Chondrocyte (in vitro differentiated cells): ENCODE data around the gene MICALL2. TPM values are rescaled to one million over a fixed set of nuclear protein-coding genes. Genes with fewer than 3 reads are reported as not detected.

Experiments used
- DNase-seq: peaks from one replicate; pipeline ENCODE4 v3.0.0; 2021; ENCODE audit warnings: mixed read lengths, low spot score
- H3K27ac Mint-ChIP-seq: one replicate; pipeline ENCODE4 v1.8.0; 2021; ENCODE audit warnings: mild to moderate bottlenecking, moderate library complexity, mixed read lengths; ENCODE audit not compliant: unreplicated experiment
- H3K27me3 Mint-ChIP-seq: 2 replicates; pipeline ENCODE4 v1.8.0; 2021; ENCODE audit warnings: low read depth, mixed read lengths
- H3K36me3 Mint-ChIP-seq: 2 replicates; pipeline ENCODE4 v1.8.0; 2021; ENCODE audit warnings: low read depth, mixed read lengths
- H3K4me1 Mint-ChIP-seq: 2 replicates; pipeline ENCODE4 v1.8.0; 2021; ENCODE audit warnings: low read depth, mild to moderate bottlenecking, mixed read lengths
- H3K4me3 Mint-ChIP-seq: one replicate; pipeline ENCODE4 v1.8.0; 2021; ENCODE audit warnings: mild to moderate bottlenecking, moderate library complexity, mixed read lengths; ENCODE audit not compliant: unreplicated experiment
- H3K9me3 Mint-ChIP-seq: 2 replicates; pipeline ENCODE4 v1.8.0; 2021; ENCODE audit warnings: low read depth, mixed read lengths
- CTCF ChIP-seq: fragments of 200-600 bp; sonication (generic); IDR thresholded peaks from 2 replicates; pipeline ENCODE4 v1.5.0; 2021; ENCODE audit warnings: antibody characterized with exemption, mild to moderate bottlenecking, moderate library complexity
- total RNA-seq: library from RNA; stranded (reverse); gene quantifications from 3 replicates; pipeline ENCODE4 v1.2.1, GENCODE V29; 2021

Gene MICALL2
- total RNA-seq, 1 donor from 2014 or later: 44.5 TPM

GRCh38 chr7:1409555-1409954 lies 49.7 kb downstream of the MICALL2 start:
- H3K9me3 Mint-ChIP-seq: no peaks in the 10 kb centered on the region
- peaks cover 23% of the 10 kb centered on the region for H3K27me3 Mint-ChIP-seq
- H3K4me1 Mint-ChIP-seq: peaks cover 2% of the 10 kb centered on the region
- H3K4me3 Mint-ChIP-seq: no peak overlapping the region
- no peak overlapping the region for H3K27ac Mint-ChIP-seq
- TF ChIP-seq CTCF: no peak
- DNase-seq: no peak
- H3K36me3 Mint-ChIP-seq: no peaks in the 10 kb centered on the region

- no peak for TF ChIP-seq CTCF
- Mint-ChIP-seq H3K4me1 (peaks cover 10% of the 10 kb centered on the region), H3K9me3 (no peaks in the 10 kb centered on the region), H3K27ac (no peak overlapping the region), H3K36me3 (peaks cover 2% of the 10 kb centered on the region), H3K27me3 (peaks cover 34% of the 10 kb centered on the region), H3K4me3 (no peak overlapping the region)
- DNase-seq: no peak
These were observed 50.8 kb downstream of the MICALL2 start for GRCh38 chr7:1408466-1408865.

GRCh38 chr7:1407892-1408291 lies 51.4 kb downstream of the MICALL2 start:
- Mint-ChIP-seq H3K4me3 (no peak overlapping the region), H3K4me1 (peaks cover 8% of the 10 kb centered on the region), H3K27me3 (peaks cover 34% of the 10 kb centered on the region), H3K27ac (no peak overlapping the region), H3K9me3 (no peaks in the 10 kb centered on the region), H3K36me3 (peaks cover 2% of the 10 kb centered on the region)
- peak; percentile 88 for DNase-seq
- no peak for TF ChIP-seq CTCF

GRCh38 chr7:1404898-1405548 lies 54.2 kb downstream of the MICALL2 start:
- peaks cover 8% of the 10 kb centered on the region for H3K4me1 Mint-ChIP-seq
- H3K27me3 Mint-ChIP-seq: peaks cover 57% of the 10 kb centered on the region
- H3K36me3 Mint-ChIP-seq: peaks cover 2% of the 10 kb centered on the region
- no peak for TF ChIP-seq CTCF
- H3K27ac Mint-ChIP-seq: no peak overlapping the region
- no peak overlapping the region for H3K4me3 Mint-ChIP-seq
- H3K9me3 Mint-ChIP-seq: peaks cover 5% of the 10 kb centered on the region
- peak; percentile 85 for DNase-seq

- H3K27me3 Mint-ChIP-seq: peaks cover 54% of the 10 kb centered on the region
- H3K4me3 Mint-ChIP-seq: no peak overlapping the region
- peaks cover 5% of the 10 kb centered on the region for H3K9me3 Mint-ChIP-seq
- TF ChIP-seq CTCF: no peak
- H3K27ac Mint-ChIP-seq: no peak overlapping the region
- peaks cover 2% of the 10 kb centered on the region for H3K36me3 Mint-ChIP-seq
- DNase-seq: no peak
- peaks cover 8% of the 10 kb centered on the region for H3K4me1 Mint-ChIP-seq
These were observed 54.8 kb downstream of the MICALL2 start for GRCh38 chr7:1404460-1404809.
